BE2C (cell line): Measurements from ENCODE around the gene GLIS1.

Experiments used
- DNase-seq: peaks from one replicate; pipeline ENCODE4 v3.0.0-alpha.2; 2020
- H3K27me3 ChIP-seq: fragments of 250-450 bp; sonication (Bioruptor Pico); 2 replicates; pipeline ENCODE4 v1.5.1; 2020; ENCODE audit warnings: mild to moderate bottlenecking
- H3K36me3 ChIP-seq: fragments of 250-450 bp; sonication (Bioruptor Pico); 2 replicates; pipeline ENCODE4 v1.5.1; 2020; ENCODE audit warnings: mild to moderate bottlenecking
- H3K4me1 ChIP-seq: fragments of 250-450 bp; sonication (Bioruptor Pico); 2 replicates; pipeline ENCODE4 v1.5.1; 2020
- H3K4me3 ChIP-seq: 2 replicates; pipeline ENCODE4 v1.5.1; 2011; ENCODE audit warnings: low read depth, low read length
- H3K9me3 ChIP-seq: fragments of 250-450 bp; sonication (Bioruptor Pico); 2 replicates; pipeline ENCODE4 v1.5.1; 2020
- TF ChIP-seq, protein P1 (sequence below): IDR thresholded peaks from 2 replicates; pipeline ENCODE4 v1.5.1; 2012; ENCODE audit warnings: mild to moderate bottlenecking, low read depth, low read length

GLIS1 gene

DNA sequence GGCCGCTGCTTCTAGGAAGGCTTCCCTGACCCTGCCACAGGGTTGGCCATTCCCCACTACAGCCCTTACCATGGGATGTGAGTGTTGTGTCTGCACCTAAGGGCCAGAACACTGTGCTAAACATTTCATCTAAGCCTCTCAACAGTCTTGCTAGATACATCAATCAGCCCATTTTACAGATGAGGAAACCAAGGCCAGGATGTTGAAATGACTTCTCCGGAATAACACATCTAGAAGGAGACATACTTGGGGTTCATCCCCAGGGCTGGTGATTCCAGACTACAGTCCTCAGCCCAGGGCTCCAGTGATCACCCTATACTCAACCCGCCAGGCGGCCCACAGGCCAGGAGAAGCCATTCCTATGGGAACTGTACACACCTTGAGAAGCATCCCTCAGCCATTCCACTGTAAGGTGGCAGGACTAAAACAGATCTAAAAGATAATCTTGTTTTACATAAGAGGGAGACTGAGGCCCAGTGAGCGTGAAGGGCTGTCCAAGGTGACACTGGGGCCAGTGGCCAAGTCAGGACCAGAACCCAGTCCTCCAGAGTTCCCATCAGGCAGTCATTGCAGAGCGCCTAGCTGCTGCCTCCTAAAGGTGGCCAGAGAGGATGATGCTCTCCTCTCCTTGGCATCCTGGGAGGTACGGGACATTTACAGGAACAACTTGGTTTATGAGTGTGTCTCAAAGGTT lies 119.5 kb downstream of the GLIS1 start:
- Histone ChIP-seq H3K27me3 (no peaks in the 10 kb centered on the region), H3K9me3 (no peaks in the 10 kb centered on the region), H3K4me1 (no peaks in the 10 kb centered on the region), H3K36me3 (no peaks in the 10 kb centered on the region), H3K4me3 (no peak overlapping the region)
- TF ChIP-seq, protein P1, sequence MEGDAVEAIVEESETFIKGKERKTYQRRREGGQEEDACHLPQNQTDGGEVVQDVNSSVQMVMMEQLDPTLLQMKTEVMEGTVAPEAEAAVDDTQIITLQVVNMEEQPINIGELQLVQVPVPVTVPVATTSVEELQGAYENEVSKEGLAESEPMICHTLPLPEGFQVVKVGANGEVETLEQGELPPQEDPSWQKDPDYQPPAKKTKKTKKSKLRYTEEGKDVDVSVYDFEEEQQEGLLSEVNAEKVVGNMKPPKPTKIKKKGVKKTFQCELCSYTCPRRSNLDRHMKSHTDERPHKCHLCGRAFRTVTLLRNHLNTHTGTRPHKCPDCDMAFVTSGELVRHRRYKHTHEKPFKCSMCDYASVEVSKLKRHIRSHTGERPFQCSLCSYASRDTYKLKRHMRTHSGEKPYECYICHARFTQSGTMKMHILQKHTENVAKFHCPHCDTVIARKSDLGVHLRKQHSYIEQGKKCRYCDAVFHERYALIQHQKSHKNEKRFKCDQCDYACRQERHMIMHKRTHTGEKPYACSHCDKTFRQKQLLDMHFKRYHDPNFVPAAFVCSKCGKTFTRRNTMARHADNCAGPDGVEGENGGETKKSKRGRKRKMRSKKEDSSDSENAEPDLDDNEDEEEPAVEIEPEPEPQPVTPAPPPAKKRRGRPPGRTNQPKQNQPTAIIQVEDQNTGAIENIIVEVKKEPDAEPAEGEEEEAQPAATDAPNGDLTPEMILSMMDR, result no peak
- no peak for DNase-seq

DNA sequence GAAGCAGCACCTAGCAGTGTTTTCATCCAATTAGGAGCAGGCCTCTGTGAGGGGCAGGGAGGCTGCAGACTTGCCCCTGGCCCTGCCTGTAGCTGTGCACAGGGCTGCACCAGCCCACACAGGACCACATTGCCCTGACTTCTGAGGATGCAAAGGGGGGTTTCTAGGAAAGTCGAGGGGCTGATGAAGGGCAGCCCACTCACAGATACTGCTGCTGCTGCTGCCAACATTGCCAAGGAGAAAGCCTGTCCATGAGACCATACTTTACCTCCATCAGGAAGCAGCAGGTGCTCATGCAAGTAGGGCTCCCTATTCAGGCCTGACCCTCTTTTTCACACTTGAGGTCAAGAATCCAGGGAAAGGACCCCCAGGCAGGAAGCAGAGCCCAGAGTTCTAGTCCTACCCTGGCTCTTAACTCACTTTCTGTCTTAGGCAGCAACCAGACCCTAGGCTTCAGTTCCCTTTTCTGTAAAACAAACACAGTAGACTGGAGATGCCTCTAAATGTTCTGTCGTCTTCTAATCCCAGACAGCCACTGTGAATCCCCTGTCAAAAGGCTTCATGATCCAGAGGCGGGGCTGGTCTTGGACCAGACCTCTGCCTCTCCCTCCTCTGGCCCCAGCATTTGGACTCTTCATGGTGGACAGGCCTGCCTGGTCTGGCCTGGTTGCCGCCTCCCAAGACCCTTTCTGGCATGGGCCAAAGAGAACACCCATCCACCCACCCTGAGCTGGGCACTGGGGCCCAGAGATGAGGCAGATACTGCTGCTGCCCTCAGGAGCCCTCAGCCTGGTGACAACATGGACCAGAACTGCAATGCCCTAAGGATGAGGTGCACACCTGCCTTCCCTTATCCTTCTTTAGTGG lies 120.2 kb downstream of the GLIS1 start:
- Histone ChIP-seq H3K4me3 (no peak overlapping the region), H3K27me3 (no peaks in the 10 kb centered on the region), H3K9me3 (no peaks in the 10 kb centered on the region), H3K36me3 (no peaks in the 10 kb centered on the region), H3K4me1 (no peaks in the 10 kb centered on the region)
- no peak for DNase-seq
- TF ChIP-seq, protein P1, result no peak

DNA sequence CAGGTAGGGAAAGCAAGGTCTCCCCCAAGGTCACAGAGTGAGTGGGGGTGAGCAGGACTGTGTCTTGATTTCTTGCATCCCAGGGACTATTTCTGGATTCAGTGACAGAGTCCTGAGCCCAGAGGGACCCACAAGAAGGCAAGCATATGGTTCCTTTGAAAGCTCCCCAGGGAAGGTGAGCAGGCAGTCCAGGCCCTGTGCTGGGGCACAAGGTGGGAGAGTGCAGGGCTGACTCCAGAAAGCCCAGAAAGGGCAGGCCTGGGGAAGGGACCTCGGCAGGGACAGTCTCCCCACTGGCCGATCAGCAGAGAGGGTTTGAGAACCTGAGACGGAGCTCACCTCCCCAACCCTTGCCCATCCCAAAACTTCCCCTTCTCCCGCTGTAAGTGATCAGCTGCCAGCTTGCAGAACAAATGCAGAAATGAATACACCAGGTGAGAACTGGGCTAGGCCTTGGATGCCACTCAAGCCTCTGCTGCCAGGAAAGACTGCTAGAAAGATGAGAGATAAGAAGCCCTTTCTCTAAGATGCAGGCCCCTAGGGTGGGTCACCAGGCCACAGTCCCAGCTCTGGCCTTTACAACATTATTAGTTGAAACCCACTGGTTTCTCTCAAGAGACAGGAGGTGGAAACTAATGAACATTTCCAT lies 121.0 kb downstream of the GLIS1 start:
- Histone ChIP-seq H3K4me1 (no peaks in the 10 kb centered on the region), H3K4me3 (no peak overlapping the region), H3K27me3 (no peaks in the 10 kb centered on the region), H3K36me3 (no peaks in the 10 kb centered on the region), H3K9me3 (no peaks in the 10 kb centered on the region)
- DNase-seq, result no peak
- TF ChIP-seq, protein P1, result no peak

DNA sequence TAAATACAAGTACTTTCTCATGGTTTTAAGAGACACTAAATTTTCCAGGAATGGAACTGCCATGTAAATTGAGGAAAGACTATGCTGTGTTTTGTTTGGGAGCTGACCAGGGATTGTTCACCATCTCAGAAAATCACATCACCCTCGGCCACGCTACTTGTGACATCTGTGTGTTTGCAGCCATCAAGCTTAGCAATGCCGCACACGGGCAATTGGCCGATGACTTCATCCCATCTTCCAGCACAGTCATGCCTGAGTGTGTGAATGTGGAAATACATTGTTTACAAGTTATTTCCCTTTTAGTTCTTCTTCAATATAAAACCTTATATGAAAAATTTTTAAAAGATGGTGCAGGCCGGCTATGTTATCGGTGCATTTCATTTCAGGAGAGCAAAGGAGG lies 121.6 kb downstream of the GLIS1 start:
- no peaks in the 10 kb centered on the region for H3K27me3 ChIP-seq
- no peaks in the 10 kb centered on the region for H3K36me3 ChIP-seq
- H3K9me3 ChIP-seq, result no peaks in the 10 kb centered on the region
- no peaks in the 10 kb centered on the region for H3K4me1 ChIP-seq
- TF ChIP-seq, protein P1, result no peak
- DNase-seq, result no peak
- no peak overlapping the region for H3K4me3 ChIP-seq

DNA sequence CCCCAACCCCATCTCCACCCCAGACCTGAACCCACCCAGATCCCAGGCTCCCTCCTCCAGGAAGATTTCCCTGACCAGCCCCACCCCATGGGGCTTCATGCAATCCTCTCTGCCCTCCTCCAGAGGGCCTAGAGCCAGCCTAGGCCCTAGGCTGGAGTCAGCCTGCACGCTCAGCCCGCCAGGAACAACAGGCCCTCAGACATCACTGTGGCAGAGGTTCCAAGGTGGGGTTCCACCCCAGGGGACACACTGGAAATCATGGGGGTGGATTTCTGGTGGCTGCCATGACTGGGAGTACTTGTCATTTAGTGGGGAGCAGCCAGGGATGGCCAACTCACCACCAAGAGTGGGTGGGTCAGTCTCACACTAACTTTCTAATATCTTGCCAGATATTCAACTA lies 122.0 kb downstream of the GLIS1 start:
- no peaks in the 10 kb centered on the region for H3K9me3 ChIP-seq
- H3K4me3 ChIP-seq, result no peak overlapping the region
- TF ChIP-seq, protein P1, result 0 out of 2 replicates have a peak, but pooled peaks have one; percentile 6
- no peaks in the 10 kb centered on the region for H3K27me3 ChIP-seq
- H3K4me1 ChIP-seq, result no peaks in the 10 kb centered on the region
- no peak for DNase-seq
- no peaks in the 10 kb centered on the region for H3K36me3 ChIP-seq
